Hair follicle dermal papilla cell (primary cell): ENCODE measurements around the gene RGS13. TPM values are rescaled to one million over a fixed set of nuclear protein-coding genes. Genes with fewer than 3 reads are reported as not detected.

Experiments
- total RNA-seq: library from RNA; depleted of rRNA; stranded (reverse); fragments of >200 nt; gene quantifications from 2 replicates; pipeline ENCODE4 v1.2.3, GENCODE V29; 2012

RGS13 gene, protein sequence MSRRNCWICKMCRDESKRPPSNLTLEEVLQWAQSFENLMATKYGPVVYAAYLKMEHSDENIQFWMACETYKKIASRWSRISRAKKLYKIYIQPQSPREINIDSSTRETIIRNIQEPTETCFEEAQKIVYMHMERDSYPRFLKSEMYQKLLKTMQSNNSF
- not detected in 2 replicates for total RNA-seq

GRCh38 chr1:192635939-192636338, at the start of gene RGS13:
Gene RGS13 (plus strand): TSS chr1:192636147. CDS start chr1:192644335, 8,188 bp downstream.

Other genes starting within 250 kb of the RGS13 start
- gene RGS1, start 60.4 kb upstream of the RGS13 start, total RNA-seq, result not detected in 2 replicates
- 1.8 and 4.5 TPM in 2 replicates for gene RGS2, start 172.9 kb downstream of the RGS13 start, total RNA-seq